HG03280 (cell line): ENCODE measurements around the gene SH3BGR.
A peak's percentile ranks its signal among the peaks of the same experiment; 100 is the strongest.
"Not testable (repeated sequence)": the region's sequence is repeated elsewhere in the genome, so short reads cannot be mapped to it uniquely, and the experiment has no call there.

Source experiments
- ATAC-seq: cut with Tn5 transposase; IDR thresholded peaks from one replicate; pipeline ENCODE4 v1.9.1; 2021; ENCODE audit warnings: mild to moderate bottlenecking, moderate library complexity; ENCODE audit not compliant: unreplicated experiment

The SH3BGR gene

DNA sequence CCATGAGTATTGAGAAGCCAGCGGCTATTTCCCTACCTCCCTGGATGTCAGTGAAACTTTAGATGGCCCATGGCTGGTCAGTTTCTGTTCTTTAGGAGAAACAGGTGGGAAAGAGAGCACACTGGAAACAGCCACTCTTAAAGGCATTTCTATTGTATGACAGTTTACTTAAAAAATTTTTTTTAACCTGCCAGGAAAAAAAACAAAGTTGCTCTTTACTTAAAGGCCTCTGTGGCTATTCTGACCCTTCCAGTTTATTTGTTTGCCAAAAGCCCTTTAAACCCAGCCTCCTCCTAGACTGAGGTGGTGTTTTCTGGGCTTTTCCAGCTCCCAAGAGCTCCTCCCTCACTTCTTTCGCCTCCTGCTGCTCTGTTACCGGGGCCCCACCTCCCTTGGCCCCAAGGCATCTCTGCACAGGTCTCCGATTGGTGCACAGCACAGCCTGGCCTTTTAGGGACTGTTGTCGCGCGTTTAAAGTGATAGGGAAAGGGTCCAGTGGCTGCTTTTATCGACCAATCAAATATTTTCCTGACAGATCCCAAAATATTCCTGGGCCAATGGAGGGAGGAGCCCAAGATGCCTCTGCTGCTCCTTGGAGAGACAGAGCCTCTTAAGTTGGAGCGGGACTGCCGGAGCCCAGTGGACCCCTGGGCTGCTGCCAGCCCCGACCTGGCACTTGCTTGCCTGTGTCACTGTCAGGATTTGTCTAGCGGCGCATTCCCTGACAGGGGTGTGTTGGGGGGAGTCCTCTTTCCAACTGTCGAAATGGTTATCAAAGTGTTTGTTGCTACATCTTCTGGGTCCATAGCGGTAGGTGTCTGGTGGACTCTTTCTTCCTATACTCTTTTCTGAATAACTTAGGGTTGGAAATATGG is at the start of gene SH3BGR:
SH3BGR (plus strand) TSS at position 639 of the 875 bp plus-strand sequence; CDS start at position 766, 127 bp downstream.
- ATAC-seq, result no peak

DNA sequence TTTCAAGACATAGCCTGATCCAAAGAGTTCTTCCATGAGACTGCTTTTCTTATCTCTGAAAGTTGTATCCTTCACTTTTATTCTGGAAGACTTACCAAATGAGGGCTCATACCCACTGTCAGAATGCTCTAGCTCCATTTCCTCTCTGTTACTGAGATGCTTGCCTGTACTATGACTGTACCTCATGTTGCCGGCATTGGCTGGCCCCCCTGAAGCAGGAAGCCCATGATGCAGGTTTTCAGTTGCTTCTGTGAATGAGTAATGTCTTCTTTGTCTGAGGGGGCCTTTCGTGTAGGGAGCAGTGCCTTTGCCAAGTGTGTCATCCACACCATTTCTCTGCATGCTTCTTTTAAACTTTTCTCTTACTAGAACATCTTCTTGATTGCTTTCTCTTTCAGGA is 45.7 kb upstream of the SH3BGR start:
- no peak for ATAC-seq

DNA sequence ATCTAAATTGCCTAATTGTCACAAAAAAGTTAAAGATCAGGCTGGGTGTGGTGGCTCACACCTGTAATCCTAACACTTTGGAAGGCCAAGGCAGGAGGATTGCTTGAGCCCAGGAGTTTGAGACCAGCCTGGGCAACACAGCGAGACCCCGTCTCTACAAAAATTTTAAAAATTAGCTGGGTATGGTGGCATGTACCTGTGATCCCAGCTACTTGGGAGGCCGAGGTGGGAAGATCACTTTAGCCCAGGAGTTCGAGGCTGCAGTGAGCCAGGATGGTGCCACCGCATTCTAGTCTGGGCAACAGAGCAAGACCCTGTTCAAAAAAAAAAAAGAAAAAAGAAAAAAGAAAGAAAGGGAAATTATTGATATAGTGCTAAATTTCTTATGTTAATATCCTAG is 32.6 kb upstream of the SH3BGR start:
- not testable (repeated sequence) for ATAC-seq

DNA sequence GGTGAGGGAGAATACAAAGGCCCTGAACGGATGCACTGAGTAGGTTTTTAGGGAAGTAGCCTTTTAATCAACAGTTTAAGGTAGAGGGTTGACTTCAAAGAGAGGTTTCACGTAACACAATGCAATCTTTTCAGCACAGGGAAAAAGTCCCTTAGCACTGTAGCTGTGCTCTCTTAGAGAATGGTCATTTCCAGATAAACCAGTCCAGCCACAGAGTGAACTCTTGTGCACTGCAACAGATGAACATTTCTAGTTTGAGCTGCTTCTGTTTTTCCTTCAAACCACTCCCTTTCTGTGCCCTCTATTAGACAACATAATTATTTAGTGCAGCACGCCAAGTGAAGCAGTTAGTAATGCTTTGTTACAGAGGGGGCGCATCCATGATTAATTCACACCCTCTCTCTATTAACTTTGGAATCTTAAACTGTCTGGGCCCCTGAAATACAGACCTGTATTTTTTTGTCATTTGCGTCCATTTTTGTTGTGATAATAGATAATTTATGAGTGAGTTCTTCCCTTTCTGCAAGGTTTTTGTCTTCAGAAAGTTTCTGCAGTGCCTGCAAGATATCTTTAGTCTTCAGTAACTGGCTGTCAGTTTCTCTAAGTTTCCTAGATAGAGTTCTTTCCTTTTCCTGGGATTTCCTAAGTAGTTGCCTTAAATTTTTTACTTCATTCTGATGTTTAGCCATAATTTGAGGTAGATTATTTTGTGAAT is 29.1 kb upstream of the SH3BGR start:
- no peak for ATAC-seq

DNA sequence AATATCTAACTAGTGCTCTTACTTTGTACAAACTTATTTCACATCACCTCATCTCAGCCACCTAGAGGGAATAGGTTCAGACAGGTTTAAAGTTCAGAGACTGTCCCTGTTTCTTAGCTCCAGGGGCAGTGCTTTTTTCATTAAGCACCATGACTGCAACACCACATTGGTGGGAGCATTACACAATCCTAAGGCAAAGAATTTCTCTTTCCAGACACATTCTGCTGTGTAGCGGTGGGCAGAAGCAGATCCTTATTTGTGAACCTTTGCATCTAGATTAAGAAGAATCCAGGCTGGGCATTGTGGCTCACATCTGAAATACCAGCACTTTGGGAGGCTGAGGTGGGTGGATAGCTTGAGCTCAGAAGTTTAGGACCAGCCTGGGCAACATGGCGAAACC is 22.3 kb upstream of the SH3BGR start:
- no peak for ATAC-seq

DNA sequence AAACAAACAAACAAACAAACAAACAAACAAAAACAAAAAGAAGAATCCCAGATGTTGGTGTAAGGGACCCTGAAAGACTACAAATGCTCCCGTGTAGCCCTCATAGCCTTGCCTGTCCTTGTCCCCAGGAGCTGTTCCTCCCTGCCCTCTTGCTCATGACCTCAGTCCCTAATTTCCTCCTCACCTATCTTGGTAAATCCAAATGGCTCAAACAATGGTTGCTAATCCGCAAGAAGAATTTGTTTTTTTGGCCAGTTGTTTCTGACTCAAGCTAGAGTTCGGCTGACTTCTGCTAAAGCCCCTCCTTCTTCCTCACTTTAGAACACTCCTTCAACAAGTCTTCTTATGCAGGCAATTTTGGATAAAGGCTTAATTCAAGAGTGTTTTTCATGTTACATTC is 21.8 kb upstream of the SH3BGR start:
- ATAC-seq, result no peak

DNA sequence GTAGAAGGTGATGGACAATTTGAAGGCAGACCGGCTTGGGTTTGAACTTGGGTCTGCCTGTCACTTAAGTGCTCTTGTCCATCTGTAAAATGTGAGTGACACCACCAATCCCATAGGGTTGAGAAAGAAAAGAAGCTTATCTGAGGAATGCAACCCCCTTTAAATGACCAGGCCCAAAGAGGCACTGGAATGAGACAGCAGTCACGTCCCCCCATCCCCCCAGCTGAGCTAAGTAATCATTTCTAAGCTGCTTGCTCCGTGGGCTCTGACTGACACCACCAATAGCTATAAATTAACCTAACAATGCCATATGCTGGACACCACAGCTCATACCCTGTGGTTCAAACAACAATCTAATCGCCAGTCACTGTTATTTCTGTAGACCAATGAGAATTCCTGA is 21.3 kb upstream of the SH3BGR start:
- no peak for ATAC-seq

DNA sequence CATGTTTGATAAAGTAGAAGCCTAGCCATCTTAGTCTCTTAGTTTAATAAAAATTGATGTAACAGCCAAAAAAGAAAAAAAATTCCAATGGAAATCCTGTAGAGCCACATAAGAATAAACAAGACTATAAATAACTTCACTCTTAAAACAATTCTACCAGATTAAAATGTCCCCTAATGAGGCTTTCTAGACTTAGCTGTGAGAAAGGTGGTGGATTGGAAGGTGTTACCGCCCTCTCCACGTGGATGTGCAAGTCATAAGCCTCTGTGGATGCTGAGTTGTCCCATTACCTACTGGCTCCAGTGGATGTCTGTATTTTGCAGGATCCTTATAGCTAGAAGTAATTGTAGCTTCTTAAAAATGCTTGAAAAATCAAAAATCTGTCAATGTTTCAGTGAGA is 20.8 kb upstream of the SH3BGR start:
- ATAC-seq, result no peak

DNA sequence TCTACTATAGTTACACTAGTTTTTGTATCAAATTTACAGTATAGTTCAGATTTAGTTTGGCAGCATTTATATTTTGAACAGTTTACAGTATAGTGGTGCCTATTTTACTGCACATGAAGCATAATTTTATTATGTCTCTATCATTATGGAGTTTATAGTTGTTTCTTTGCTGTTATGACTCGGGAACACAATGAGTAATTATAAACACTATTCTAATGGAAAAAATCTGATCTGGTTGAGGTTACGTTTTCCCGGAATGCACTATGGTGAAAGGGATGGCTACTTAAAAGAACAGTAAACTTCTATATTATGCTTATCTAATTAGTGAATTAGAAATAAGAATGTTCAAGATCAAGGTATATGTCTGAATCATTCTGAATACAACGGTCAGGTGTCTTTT is 16.8 kb upstream of the SH3BGR start:
- no peak for ATAC-seq

DNA sequence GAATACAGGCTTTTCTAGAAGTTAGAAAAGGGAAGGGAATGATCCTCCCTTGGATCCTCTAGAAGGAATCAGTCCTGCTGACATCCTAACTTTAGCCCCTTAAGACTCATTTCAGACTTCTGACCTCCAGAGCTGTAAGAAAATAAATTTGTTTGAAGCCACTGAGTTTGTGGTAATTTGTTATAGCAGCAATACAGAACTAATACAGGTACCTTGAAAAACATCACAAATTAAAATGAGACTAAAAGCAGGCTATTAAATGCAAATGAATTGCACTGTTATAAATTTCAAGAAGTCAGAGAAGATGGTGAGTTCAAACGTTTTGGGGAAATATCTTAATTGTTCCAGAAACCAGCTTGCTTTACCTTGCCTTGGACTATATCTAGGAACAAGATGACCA is 12.5 kb upstream of the SH3BGR start:
- ATAC-seq, result no peak

DNA sequence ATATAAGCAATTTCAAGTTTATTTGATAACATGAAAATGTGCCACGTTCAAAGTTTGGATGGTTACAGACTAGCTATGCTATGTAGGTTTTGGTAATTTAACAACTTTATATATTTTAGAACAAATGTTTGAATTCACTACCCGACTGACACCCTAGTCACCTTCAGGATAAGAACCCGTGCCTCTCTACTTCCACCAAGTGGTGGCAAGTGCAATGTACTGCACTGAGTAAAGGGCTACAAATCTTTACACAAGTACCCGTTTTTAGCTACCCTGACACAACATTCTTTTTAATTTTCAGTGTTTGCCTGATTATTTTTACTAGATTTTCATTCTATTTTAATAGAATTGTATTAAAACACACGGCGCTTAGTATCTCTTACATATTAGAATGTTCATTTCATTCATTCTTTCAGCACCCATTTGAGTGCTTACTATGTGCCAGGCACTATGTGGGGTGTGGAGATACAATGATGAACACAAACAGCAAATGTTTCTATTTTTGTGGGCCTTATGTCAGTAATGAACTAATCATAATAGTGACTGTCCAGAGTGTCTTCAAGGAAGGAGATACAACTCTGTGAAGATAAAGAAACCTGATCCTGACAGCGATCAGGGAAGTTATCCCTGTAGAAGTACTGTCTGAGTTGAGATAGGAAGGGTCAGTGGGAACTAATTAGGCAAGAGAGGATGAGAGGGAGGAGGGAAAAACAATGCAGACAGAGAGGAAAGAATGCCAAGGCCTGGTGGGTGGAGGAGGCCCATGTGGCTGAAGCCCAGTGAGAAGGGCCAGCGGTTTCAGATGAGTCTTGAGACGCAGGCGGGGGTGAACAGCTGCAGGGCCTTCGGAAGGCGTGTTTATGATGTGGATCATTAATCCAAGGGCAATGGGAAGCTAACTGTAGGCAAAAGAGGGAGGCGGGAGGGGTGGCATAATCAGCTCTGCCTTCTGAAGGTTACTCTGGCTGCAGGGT is 10.0 kb upstream of the SH3BGR start:
- no peak for ATAC-seq

DNA sequence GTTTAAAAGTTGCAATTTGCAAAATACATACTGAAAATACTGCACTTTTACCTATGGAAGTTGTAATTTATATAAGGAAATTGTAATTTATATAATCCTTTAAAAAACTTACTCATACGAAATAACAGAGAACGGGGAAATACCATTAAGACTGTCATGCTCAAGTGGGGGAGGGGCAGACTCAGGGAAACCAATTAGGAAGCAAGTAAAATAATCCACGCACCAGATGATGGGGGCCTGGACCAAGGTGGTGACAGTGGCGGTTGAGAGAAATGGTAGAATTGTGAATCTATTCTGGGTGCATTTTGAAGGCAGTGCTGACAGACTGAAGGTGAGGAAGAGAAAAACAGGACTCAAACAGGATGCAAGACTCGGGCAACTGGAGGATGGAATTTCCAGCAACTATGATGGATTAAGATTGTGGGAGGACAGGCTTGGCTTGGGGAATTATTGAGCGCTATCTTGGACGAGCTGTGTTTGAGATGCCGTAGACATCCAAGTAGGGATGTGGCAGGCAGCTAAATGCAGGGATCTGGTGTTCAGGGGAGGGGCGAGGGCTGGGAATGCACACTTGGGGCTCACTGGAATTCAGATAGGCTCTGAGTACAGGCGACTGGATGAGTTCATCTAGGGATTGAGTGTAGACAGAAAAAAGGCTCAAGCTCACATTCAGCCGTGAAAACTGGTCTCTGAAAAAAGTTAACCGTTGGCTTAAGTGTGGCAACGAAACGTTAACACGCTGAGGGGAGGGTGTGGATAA is 7.2 kb upstream of the SH3BGR start:
- ATAC-seq, result no peak

DNA sequence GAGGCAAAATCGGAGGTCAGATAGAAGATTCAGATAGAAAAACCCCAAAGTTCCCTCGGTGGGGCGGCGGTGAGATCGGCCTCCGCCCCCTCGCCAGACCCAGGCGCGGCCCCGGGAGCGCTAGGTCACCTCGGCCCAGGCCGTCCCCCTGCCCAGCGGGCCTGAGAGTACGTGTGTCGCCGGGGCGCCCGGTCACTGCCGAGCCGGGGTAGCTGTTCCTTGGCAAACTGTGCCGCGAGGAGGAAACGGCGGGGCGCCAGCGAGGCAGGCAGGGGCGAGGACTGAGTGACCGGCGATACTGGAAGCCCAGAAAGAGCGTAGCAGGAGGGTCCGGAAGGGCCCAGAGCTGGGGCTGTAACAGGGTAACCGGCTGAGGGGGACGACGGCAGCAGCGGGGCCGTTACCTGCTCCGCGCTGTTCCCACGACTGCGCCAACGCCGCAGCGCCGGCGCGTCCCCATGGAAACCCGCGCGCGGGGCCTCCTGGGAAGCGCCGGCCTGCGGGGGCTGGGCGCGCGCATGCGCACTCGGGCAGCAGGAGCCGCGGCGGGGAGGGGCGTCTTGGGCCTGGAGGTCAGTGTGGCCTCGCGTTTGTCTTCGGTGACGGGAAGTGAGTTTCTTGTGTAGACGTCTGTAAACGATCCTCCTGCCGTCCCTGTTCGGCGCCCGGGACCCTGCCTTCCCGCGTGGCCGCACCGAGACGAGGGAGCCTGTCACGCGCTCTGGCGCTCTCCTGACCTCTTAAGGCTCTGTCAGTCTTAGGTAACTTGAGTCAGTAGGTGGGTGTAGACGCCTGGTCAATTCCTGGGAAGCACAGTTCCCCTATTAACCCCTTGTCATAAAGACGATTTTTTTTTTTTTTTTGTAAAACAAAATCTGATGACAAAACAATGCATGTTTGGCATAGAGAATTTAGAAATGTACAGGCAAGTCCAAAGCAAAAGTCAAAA is 6.2 kb upstream of the SH3BGR start, which contains the start of gene LCA5L:
LCA5L (minus strand) TSS at position 458 of the 949 bp plus-strand sequence. CDS start 17,285 bp downstream, outside the sequence.
- peak; percentile 88 for ATAC-seq

DNA sequence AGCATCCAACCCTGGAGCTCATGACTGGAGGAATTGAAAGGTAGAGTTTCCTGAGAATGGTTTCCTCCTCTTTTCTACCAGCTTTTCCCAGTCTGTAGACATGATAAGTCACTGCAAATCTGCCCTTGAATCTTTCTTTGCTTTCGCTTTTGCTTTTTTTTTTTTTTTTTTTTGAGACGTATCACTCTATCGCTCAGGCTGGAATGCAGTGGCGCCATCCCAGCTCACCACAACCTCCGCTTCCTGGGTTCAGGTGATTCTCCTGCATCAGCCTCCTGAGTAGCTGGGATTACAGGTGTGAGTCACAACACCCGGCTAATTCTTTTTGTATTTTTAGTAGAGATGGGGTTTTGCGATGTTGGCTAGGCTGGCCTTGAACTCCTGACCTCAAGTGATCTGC is 4.5 kb upstream of the SH3BGR start:
- no peak for ATAC-seq

DNA sequence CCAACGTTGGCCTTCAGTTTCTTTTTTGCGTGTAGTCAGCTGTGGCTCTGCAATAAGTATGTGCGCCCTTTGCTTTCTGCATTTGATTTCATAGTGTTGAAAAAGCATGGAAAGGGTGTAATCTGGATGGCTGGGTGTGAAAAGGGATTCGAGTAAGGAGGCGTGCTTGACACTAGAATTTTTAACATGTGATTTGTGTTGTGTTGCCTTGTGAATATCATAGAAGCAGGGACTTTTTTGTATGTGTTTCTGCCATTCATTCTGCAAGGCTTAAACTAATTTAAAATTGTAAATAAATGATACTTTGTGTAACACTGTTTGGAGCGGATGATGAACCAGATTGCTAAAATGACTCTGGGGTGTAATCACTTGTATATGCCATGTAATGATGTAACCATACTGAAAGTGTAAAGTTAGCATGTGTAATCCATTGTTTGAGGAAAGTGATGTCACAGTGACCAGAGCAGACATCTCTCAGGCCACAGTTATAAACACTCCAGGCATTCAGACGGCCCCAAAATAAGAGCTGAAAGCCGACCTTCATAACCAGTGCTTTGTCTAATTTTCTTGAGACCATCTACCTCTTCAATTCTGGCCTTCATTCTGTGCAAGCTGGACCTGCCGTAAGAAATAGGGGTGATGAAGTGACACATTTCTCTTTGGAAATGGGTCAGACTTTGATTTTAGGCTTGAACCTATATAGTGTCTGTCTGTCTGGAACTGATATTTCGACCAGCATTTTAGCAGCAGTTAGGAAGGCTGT is 618 bp downstream of the SH3BGR start:
- no peak for ATAC-seq

DNA sequence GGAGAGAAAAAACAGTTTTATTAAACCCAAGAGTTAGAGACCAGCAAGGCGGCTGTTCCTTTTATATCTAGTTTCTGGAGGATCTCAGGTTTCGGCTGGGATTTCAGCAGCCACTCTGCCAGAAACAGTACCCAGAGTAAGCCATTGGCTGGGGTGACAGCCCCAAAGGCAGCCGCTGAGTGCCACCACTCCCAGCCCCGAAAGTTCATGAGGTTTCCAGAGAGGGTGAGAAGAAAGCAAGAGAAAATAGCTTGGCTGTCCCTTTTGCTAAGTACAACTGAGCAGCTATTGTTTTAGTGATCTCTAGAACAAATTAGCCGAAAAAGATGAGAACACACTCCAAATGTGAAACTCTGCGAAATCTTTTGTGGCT is 1.2 kb downstream of the SH3BGR start:
- no peak for ATAC-seq

DNA sequence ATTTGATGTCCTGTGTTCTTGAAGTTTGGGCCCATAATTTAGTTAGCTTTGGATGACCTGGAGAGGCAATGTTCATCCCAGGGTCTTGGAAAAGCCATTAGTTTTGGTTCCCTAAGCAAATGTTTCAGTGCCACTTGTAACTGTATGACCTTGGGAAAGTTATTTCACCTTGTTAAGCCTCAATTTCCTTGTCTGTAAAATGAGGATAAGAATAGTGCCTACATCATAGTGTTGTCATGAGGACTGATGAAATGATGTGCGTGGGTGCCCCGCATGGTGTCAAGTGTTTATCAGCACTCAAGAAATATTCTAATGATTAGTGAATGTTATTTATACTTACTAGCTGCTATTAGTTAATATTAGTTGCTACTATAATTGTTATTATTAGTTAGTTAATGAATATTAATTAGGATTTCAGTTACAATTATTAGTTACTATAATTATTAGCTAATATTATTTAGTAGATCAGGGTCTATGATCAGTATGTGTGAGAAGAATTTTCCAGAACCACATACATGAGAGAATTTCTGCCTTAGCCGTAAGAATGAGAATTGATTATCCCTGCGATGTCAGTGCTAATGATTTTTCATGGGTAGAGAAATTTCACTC is 1.9 kb downstream of the SH3BGR start:
- no peak for ATAC-seq
